ENCODE measurements around the gene EGFL7.

EGFL7 gene

GRCh38 chr9:136705564-136705963 is 42.8 kb downstream of the EGFL7 start:
- Histone ChIP-seq H3K27ac (ENCODE audit: low read depth, low read length) (no peak overlapping the region), H3K36me3 (ENCODE audit: control insufficient read depth, low read length) (no peaks in the 10 kb centered on the region), H4K20me1 (ENCODE audit: control insufficient read depth, insufficient read depth, low read depth, low read length) (no peaks in the 10 kb centered on the region), H3K4me1 (ENCODE audit: control insufficient read depth, low read length) (peaks cover 37% of the 10 kb centered on the region), H3K27me3 (ENCODE audit: control insufficient read depth, low read length) (peaks cover 29% of the 10 kb centered on the region), H3K9me3 (ENCODE audit: control insufficient read depth, insufficient read depth, low read length) (no peaks in the 10 kb centered on the region), H3F3A (ENCODE audit: control insufficient read depth, insufficient read depth) (no peaks in the 10 kb centered on the region), H3K79me2 (ENCODE audit: control insufficient read depth, low read length) (no peaks in the 10 kb centered on the region), H3K4me3 (ENCODE audit: low read length) (no peak overlapping the region), H3K4me2 (ENCODE audit: low read length) (no peak overlapping the region), H3K9me2 (replicated peaks; ENCODE audit: control insufficient read depth, low read length) (no peaks in the 10 kb centered on the region)
- TF ChIP-seq, protein P1, sequence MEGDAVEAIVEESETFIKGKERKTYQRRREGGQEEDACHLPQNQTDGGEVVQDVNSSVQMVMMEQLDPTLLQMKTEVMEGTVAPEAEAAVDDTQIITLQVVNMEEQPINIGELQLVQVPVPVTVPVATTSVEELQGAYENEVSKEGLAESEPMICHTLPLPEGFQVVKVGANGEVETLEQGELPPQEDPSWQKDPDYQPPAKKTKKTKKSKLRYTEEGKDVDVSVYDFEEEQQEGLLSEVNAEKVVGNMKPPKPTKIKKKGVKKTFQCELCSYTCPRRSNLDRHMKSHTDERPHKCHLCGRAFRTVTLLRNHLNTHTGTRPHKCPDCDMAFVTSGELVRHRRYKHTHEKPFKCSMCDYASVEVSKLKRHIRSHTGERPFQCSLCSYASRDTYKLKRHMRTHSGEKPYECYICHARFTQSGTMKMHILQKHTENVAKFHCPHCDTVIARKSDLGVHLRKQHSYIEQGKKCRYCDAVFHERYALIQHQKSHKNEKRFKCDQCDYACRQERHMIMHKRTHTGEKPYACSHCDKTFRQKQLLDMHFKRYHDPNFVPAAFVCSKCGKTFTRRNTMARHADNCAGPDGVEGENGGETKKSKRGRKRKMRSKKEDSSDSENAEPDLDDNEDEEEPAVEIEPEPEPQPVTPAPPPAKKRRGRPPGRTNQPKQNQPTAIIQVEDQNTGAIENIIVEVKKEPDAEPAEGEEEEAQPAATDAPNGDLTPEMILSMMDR (IDR thresholded peaks at IDR 0.05; ENCODE audit: low read depth, low read length, poor library complexity, severe bottlenecking) = no peak
- TF ChIP-seq EZH2phosphoT487 (IDR thresholded peaks at IDR 0.05; ENCODE audit: borderline replicate concordance, low read length) = no peak

GRCh38 chr9:136707011-136707410 is 44.3 kb downstream of the EGFL7 start:
- H3F3A ChIP-seq (ENCODE audit: control insufficient read depth, insufficient read depth) = 0 out of 2 replicates have a peak, but pooled peaks cover 3% of the 10 kb centered on the region
- no peaks in the 10 kb centered on the region for H4K20me1 ChIP-seq (ENCODE audit: control insufficient read depth, insufficient read depth, low read depth, low read length)
- no peak overlapping the region for H3K4me2 ChIP-seq (ENCODE audit: low read length)
- H3K9me3 ChIP-seq (ENCODE audit: control insufficient read depth, insufficient read depth, low read length) = no peaks in the 10 kb centered on the region
- no peak overlapping the region for H3K27ac ChIP-seq (ENCODE audit: low read depth, low read length)
- H3K9me2 ChIP-seq (replicated peaks; ENCODE audit: control insufficient read depth, low read length) = no peaks in the 10 kb centered on the region
- peaks cover 26% of the 10 kb centered on the region for H3K4me1 ChIP-seq (ENCODE audit: control insufficient read depth, low read length)
- no peaks in the 10 kb centered on the region for H3K79me2 ChIP-seq (ENCODE audit: control insufficient read depth, low read length)
- peaks cover 27% of the 10 kb centered on the region for H3K27me3 ChIP-seq (ENCODE audit: control insufficient read depth, low read length)
- H3K36me3 ChIP-seq (ENCODE audit: control insufficient read depth, low read length) = no peaks in the 10 kb centered on the region
- TF ChIP-seq, protein P1 (IDR thresholded peaks at IDR 0.05; ENCODE audit: low read depth, low read length, poor library complexity, severe bottlenecking) = no peak
- no peak for TF ChIP-seq EZH2phosphoT487 (IDR thresholded peaks at IDR 0.05; ENCODE audit: borderline replicate concordance, low read length)
- no peak overlapping the region for H3K4me3 ChIP-seq (ENCODE audit: low read length)

GRCh38 chr9:136707849-136708517 is 45.3 kb downstream of the EGFL7 start:
- H3K79me2 ChIP-seq (ENCODE audit: control insufficient read depth, low read length) = no peaks in the 10 kb centered on the region
- H3K27me3 ChIP-seq (ENCODE audit: control insufficient read depth, low read length) = peaks cover 32% of the 10 kb centered on the region
- H3K4me2 ChIP-seq (ENCODE audit: low read length) = no peak overlapping the region
- peaks cover 19% of the 10 kb centered on the region for H3K4me1 ChIP-seq (ENCODE audit: control insufficient read depth, low read length)
- no peaks in the 10 kb centered on the region for H3K9me3 ChIP-seq (ENCODE audit: control insufficient read depth, insufficient read depth, low read length)
- H3K27ac ChIP-seq (ENCODE audit: low read depth, low read length) = no peak overlapping the region
- no peaks in the 10 kb centered on the region for H3K36me3 ChIP-seq (ENCODE audit: control insufficient read depth, low read length)
- no peaks in the 10 kb centered on the region for H3K9me2 ChIP-seq (replicated peaks; ENCODE audit: control insufficient read depth, low read length)
- TF ChIP-seq, protein P1 (IDR thresholded peaks at IDR 0.05; ENCODE audit: low read depth, low read length, poor library complexity, severe bottlenecking) = no peak
- no peak for TF ChIP-seq EZH2phosphoT487 (IDR thresholded peaks at IDR 0.05; ENCODE audit: borderline replicate concordance, low read length)
- 0 out of 2 replicates have a peak, but pooled peaks cover 3% of the 10 kb centered on the region for H3F3A ChIP-seq (ENCODE audit: control insufficient read depth, insufficient read depth)
- H3K4me3 ChIP-seq (ENCODE audit: low read length) = no peak overlapping the region
- H4K20me1 ChIP-seq (ENCODE audit: control insufficient read depth, insufficient read depth, low read depth, low read length) = no peaks in the 10 kb centered on the region

All from DOHH2 (cell line).